ENCODE results near the gene PAK4. TPM values are rescaled to one million over a fixed set of nuclear protein-coding genes. Genes with fewer than 3 reads are reported as not detected.

Gene PAK4
- total RNA-seq, 4 donors from 2014 or later = 4.0 to 4.8 (median 4.6) TPM

- TF ChIP-seq CTCF (IDR thresholded peaks at IDR 0.05; ENCODE audit: low read depth) = no peak
Observed at GRCh38 chr19:39135701-39136100, 10.1 kb downstream of the PAK4 start.

DNA sequence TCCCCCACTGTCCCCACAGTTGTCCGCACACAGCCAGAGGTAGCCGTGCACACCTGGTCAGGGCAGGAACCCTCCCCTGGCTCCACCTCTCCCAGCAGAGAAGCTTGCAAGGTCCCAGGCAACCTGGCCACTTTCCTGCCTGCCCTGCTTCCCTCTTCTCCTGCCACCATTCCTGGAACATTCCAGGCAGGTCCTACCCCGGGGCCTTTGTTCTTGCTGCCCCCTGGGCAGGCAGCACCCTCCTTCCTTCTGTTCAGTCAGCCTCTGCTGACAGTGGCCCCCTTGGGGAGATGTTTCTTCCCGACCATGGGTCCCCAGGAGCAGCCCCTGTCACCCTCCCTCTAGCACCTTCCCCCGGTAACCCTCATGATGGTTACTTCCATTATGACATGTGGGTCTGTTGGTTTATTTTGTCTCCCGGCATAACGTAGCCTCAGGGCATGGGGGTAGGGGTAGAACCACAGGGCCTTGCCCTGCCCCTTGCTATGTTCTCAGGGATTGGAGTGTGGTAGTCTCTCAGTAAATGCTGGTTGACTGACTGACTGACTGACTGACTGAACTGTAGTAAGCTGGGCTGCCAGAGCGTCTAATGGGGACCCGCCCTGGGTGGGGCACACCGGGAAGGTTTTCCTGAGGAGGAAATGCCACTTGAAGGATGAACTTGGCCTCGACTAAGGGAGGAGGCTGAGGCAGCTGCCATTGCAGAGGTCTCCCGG lies 10.8 kb downstream of the PAK4 start:
- no peak for TF ChIP-seq CTCF (IDR thresholded peaks at IDR 0.05; ENCODE audit: low read depth)

DNA sequence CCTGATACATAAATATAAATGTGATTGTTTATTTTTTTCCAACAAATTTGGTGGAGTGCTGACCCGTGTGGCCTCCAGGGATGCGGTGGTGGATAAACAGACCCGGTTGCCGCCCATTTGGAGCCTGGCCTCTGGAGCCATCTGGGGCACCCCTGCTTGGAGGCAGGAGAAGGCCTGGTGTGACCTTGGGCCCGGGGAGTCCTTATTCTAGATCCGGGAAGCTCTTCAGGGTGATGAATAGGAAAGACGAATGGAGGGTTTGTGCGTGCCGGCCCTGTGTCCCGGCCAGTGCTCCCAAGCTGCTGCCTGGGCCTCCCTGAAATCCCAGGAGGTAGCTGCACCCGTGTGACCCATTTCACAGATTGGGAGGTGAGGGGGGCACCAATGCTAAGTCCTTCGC lies 11.5 kb downstream of the PAK4 start:
- no peak for TF ChIP-seq CTCF (IDR thresholded peaks at IDR 0.05; ENCODE audit: low read depth)

- no peak for TF ChIP-seq CTCF (IDR thresholded peaks at IDR 0.05; ENCODE audit: low read depth)
Observed at GRCh38 chr19:39138221-39139211, 12.9 kb downstream of the PAK4 start.

- TF ChIP-seq CTCF (IDR thresholded peaks at IDR 0.05; ENCODE audit: low read depth) = no peak
Observed at GRCh38 chr19:39139305-39139874, 13.8 kb downstream of the PAK4 start.

- no peak for TF ChIP-seq CTCF (IDR thresholded peaks at IDR 0.05; ENCODE audit: low read depth)
Observed at GRCh38 chr19:39139971-39140453, 14.4 kb downstream of the PAK4 start.

DNA sequence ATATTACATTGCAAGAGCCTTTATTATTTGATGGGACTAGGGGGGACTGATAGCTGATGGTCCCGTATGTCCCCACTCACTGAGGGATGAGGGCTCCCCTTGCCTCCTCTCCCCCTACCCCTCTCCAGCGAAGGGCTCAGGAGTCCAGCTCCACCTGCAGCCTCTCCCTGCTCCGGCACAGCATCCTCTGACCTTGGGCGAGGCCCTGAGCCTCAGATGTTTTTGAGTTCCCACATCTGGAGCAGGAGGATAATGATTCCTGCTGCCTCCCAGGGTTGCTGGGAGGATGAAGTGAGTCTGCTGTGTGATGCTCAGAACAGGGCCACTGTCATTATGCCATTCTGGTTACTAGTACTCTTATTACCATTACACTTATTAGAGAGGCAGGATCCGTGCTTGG lies 15.0 kb downstream of the PAK4 start:
- TF ChIP-seq CTCF (IDR thresholded peaks at IDR 0.05; ENCODE audit: low read depth) = no peak

All from subcutaneous adipose tissue (tissue), 4 donors.